ENCODE results near the gene RNF157. TPM values are rescaled to one million over a fixed set of nuclear protein-coding genes. Genes with fewer than 3 reads are reported as not detected.

Gene RNF157
- total RNA-seq = 0.20 and 0.22 TPM in 2 replicates

DNA sequence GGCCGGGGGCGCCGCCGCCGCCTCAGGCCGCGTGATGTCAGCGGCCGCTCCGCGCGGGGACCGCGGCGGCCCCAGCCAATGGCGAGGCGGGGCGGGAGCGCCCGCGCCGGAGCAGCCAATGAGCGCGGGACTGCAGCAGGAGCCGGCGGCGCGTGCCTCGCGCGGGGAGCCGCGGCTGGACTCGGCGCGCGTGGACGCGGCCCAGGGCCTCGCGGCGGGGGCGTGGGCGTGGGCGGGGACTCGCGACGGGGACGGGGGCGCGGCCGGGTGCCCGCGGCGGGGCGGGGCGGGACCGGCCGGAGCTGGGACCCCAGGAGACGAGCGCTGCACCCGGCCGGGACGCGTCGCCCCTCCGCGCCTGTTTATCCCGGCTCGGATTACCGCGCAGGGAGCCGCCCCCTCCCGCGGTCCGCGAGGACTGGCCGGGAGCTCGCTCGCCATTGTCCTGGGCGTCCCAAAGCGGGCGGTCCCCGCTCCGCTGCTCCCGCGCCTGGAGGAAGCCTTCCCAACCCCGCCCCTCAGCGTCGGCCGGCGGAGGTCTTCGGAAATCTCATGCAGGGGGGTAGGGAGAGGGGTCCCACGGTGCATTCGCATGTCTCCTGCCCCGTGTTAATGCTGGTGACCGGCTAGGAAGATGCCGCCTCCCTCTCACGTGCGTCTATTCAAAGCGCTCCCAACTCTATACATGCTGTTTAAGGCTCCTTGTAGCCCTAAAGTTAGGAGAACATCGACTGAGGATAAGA, at the start of gene RNF157:
TSS of gene RNF157 (minus strand) at position 33 of the 743 bp plus-strand sequence. CDS start 253 bp downstream, outside the sequence.
- DNase-seq (ENCODE audit: low read depth in 2 of 2) = peak; percentile 41 to 62

DNA sequence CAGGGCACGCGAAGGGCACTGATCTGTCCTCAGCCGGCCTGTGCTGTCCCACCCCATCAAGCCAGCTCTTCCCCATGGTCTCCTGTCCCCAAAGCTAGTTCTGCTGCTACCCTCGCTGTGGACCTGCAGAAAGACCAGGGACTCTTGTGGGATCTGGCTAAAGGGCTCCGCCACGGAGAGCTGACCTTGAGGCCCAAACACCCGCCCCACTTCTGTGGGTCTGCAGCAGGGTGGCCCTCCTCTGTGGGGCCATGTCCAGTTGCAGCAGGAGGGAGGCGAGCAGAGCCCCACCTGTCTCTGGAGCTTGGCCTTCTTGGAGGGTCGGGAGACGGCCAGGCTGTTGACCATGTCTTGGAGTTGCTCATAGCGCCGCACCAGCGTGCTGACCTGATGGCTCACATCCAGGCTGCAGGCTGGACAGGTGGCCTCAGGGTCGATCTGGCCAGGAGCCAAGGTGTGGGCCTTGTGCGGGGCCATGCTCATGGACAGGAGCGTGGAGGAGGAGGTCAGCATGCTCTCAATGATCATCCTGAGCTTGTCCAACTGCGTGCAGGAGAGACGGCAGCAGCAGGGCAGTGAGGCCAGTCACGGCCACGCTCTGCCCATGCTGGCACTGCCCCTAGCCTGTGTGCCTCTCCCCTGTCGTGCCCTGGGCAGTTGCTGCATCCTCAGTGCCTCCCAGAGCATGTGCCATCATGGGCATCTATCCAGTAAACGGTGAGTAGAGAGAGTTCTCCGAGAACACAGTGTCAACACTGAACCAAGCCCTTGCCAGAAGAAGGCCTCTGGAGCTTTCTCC, 41.5 kb upstream of the RNF157 start:
- DNase-seq (ENCODE audit: low read depth in 2 of 2) = no peak

DNA sequence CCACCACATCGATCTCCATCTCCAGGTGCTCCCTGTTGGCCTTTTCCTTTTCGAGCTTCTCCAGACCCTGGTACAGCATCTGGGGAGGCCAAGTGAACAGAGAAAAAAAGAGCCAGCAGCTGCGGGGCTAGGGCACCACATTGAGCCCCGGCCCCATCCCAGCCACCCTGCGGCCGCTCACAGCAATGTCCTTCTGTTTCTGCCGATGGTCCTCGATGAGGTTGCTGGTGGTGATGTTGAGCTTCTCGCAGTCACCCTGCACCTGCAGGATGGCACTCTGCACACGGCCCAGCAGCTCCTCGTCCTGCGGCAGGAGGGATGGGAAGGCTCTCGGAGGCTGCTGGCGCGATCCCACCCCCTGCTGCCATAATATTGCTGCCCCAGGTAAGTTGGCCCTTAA, 40.4 kb upstream of the RNF157 start:
- no peak for DNase-seq (ENCODE audit: low read depth in 2 of 2)

DNA sequence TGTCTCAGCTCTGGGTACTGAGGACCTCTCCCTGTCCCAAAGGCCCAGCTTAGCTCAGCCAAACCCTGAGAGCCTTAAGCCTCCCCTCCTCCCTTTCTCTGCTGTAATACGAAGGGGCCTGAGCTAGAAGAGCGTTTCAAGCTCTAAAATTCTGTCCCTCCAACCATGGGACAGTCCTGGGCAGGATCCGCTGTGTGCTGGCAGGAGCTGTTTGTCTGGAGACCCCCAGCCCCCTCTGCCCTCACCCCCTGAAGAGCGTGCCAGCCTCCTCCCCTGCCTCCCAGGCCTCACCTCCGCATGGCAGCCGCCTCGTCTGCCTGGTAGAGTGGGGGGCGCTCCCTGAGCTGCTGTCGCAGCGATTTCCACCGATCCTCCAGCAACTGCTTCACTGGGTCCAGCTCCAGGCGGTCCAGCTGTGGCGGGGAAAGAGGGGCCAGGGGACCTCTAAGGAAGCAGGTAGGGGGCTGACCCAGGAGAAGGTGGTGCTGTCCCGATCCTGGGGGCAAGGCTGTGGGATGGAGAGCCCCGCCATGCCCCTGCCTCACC, 39.5 kb upstream of the RNF157 start:
- DNase-seq (ENCODE audit: low read depth in 2 of 2) = no peak

DNA sequence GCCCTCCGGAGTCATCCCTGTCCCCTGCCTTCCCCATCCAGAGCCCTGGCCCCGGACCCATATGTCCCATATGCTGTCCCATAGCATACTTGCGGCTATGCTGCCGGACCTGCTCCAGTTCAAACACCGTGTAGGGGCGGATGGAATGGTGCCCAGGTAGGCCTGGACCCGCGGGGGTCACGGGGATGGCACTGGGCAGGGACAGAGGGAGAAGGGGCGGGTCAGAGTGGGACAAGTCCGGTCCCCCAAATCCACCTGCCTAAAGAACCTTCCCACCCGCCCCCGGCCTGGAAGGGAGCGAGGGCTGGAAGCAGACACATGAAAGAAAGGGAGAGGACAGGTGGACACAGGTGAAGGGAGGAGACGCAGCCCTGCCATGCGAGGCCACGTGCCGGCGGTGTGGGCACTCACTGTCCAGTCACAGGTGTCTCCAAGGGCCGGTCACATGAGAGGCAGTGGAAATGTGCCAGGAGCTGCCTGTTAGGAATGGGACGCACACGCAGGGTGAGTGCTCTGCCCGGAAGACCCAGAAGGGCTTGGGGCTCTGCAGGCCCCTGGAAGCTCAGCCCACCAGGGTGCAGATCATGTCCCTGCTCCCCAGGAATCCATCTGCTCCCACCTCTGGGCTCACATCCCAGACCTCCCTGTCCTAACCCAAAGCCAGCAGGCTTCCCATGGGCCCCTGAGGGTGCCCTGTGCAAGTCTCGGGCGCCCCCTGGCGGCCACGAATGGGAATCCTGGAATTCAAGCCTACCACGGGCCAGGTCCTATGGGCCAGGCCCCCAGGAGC, 38.9 kb upstream of the RNF157 start:
- DNase-seq (ENCODE audit: low read depth in 2 of 2) = peak; percentile 74 to 83

DNA sequence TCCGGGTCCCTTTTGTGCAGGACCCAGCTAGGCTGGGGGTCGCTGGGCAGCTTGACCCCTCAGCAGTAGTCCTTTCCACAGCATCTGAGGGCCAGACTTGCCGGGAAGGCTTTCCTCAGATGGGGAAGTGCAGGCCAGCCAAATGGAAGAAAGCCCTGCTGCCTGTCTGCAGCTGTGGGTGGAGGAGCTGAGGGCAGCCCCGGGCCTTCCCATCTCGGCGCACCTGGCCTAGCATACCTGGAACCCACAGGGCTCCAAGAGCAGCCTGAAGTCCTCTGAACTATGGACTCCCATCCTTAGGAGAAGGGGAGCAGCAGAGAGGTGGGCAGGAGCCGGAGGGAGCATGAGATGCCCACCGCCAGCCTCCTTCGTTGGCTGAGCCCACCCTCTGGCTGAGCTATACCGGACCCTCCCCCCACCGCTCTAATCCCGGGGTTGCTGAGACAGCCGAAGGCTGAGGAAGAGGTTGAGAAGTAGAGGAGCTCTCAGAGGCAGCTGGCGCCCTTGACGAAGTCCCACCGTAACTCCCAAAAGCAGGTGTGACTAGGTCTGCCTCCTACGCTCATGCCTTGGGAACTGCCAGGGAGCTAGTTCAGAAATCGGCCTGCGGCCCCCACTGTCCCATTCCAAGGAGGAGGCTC, 38.1 kb upstream of the RNF157 start:
- DNase-seq (ENCODE audit: low read depth in 2 of 2) = no peak

DNA sequence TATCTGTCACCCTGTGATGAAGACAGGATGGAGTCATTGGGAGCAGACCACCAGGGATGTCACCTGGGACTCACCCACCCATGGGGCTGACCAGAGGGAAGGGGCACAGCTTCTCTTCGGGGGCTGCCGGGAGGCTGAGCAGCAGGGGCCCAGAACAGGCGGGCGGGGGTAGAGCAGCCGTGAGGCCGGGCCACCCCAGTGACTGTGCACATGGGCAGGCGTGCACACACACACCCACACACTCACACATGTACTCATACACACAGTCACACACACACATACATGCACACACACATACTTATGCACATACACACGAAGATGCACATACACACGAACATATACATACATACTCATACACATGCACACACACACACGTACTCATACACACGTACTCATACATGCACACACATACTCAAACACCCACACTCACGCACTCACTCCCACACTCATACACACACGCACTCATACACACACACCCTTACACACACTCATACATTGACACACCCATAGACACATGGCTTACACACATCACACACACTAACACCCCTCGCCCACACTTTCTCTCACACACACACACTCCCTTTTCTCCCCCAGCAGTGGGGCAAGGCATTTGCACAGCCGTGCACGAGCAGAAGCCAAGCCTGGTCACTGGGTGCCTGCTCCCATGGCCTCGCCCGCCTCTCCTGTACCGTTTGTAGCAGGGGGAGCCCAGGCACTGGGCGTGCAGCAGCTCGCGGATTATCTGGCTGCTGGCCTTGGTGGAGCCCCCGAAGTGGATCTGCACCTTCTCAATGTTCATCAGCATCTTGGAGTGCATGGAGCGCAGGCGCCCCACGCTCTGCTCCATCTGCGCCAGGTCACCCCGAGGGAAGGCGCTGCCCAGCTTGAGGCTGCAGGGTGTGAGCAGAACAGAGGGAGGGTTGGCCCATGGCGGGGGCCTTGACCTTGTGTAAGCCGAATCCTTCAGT, 37.3 kb upstream of the RNF157 start:
- DNase-seq (ENCODE audit: low read depth in 2 of 2) = no peak

DNA sequence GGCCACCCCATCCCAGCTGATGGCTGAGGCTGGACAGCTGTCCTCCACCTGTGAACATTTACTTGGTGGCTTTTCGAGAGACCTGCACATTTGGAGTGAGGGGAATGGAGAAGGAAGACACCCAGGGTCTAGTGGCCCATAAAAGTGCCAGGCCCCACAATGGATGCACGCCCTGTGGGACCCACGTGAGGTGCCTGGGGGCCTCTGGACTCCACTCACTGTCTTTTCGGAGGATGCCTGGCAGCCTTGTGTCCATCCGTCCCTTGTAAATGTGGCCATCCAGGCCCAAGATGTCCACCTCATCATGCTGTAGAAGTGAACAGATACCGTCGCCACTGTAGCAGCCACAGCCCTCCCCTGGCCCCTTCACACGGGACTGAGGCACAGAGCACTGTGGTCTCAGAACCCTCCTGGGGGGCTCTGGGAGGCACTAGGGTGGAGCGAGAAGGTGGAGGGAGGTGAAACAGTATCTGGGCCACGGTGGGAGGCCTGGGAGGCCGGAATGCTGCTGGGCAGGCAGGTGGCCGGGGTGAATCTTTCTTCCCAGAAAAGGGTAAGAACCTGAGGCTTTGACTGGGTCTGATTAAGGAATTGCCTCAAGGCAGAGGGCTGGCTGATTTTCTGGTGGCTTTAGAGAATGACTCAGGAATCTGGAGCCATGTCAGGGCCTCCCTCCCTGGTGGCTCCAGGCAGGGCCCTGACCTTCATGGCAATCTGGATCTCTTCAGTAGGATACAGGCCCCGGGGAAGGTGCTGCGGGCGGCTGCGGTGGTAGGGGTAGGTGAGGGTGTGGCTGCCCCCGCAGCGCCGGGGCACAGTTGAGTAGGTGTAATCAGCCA, 36.4 kb upstream of the RNF157 start:
- no peak for DNase-seq (ENCODE audit: low read depth in 2 of 2)

DNA sequence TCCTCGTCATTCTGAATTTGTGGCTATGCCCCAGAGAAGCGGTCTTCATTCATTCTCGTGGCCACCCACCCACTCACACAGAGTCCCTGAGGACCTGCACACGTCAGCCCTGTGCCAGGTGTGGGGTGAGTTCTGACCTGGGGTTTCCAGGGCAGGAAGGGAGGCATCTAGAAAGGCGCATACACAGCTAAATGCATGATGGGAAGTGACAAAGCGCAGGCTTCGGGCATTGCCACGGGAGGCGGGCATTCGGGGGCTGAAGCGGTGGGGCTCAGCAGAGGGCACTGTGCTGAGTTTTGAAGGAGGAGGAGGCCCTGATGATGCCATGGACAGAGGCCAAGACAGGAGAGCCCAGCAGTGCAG, 35.8 kb upstream of the RNF157 start:
- no peak for DNase-seq (ENCODE audit: low read depth in 2 of 2)

DNA sequence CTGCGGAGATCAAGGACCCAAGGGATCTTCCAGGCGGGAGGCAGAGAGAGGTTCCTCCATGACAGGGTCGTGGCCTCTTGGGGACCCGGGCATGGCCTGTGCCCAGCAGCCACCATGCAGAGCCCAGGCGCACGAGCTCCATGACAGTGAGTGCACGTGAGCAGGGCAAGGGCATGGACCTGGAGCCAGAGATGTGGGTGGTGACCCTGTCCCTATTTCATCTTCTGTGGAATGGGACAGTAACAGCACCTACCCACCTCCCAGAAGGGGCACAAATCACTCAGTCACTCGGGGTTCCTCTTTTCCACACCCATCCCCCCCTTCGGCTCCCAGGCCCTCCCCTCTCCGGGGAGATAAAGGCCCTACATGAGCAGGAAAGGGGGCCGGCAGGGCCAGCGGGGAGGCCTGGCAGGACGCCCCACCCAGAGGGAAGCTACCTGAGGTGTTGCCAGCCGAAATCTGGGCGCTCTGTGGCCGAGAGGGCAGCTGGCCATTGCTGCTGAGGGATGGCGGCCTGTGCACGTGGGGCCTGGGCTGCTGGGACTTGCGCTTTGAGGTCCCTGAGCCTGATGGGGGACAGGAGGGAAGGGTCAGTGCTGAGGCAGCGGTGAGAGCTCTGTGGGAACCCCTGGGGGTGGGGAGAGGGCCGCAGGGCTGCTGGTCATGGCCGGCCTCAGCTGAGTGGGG, 35.2 kb upstream of the RNF157 start:
- DNase-seq (ENCODE audit: low read depth in 2 of 2) = no peak

DNA sequence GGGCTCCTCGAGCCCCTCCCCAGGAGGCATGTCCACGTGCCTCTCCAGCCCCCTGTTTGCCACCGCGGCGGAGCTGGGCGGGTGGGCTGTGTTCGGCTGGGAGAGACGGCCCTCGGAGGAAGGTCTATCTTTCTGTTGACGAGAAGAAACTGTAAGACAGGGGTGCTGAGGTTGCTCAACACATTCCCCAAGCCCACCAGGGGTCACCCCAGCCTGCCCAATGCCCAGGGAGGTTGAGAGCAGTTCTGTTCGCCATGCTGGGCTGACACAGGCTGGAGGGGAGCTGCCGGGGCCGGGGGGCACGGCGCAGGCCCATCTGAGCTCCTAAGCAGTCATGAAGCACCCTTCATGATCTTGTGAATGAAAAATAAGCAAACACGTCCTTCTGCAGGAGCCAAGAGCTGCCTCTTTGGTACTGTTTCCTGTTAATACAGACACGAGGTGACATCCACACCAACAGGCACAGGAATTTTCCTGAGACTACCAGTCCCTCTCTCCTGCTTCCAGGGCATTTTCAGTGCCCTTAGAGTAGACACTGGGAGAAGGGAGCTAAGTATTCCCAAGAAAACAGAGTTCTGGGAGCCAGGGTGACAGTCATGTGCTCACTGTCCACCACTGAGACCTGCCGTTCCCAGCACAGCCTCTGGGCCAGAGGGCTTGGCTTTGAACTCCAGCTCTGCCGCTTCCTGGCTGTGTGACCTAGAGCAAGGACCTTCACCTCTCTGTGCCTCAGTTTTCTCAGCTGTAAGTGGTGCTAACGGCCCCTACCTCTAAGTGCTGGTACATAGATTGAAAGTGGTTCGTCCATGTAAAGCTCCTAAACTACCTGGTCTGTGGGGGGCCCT, 34.0 kb upstream of the RNF157 start:
- peak in 1 of 2 donors; percentile 1 for DNase-seq (ENCODE audit: low read depth in 2 of 2)

DNA sequence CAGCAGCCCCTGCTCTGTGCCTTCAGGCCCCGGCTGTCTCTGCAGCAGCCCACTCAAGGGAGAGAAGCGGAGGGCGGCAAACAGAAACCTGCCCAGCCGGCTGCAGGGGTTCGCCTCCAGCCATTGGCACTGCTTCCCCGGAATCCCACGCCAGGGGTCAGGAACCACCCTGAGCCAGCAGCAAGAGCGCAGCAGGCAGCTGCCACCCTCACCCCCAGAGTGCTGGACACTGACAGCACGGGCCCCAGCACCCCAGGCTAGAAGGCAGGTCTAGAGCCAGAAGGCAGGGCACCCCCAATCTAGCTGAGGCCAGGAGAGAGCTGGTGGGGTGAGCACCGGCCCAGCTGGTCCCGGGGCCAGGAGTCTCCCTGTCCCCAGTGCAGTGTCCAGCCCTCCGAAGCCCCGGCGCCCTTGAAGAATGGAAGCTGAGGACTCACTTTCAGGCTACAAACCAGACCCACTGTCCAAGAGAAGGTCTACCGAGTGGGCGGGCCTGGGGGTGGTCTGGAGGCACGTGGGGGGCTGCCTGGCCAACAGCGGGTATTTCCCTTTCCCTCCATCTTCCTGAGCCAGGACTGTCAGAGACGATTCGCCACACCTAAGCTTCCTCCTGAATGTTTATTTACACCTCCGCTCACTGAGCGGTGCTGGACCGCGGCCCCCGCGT, 33.3 kb upstream of the RNF157 start:
- DNase-seq (ENCODE audit: low read depth in 2 of 2) = no peak

DNA sequence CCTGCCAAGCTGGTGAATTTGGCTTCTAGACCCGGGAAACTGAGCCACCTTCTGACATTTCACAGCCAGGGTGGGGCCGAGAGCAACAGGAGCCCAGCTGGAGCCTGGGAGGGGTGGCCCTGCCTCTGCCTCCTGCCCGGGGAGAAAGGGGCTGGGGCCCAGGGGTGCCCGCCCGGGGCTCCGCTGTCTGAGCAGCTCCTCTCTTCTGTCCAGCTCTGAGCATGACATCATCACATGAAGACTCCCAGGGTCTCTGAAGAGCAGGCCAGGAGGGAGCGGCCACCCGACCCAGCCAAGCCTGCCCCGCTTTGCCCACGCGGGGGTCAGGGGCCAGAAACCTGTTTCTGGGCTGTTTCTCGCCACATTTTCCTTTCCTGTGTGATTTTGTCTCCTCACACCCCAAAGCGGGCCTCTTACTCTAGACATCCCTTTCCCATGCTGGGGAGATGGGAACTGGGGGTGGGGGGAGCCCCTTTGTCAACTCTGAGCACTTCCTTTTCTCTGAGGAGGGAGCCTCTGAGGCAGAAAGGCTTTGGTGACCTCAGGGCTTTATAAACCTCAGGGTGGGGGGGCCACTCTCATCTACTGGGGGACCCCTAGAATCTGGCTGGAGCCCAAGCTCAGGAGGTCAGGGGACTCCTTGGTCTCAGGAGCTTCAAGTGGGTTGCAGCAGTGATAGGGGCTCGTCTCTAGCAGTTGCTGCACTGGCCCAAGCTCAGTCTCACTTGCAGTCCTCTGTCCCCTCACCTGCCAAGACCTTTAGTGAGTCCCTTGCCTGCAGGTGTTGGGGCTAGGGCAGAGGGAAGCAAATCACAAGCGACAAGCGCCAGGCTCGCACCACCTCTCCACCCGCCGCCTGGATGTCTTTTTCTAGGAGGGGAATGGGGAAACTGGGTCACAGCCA, 32.5 kb upstream of the RNF157 start:
- no peak for DNase-seq (ENCODE audit: low read depth in 2 of 2)

DNA sequence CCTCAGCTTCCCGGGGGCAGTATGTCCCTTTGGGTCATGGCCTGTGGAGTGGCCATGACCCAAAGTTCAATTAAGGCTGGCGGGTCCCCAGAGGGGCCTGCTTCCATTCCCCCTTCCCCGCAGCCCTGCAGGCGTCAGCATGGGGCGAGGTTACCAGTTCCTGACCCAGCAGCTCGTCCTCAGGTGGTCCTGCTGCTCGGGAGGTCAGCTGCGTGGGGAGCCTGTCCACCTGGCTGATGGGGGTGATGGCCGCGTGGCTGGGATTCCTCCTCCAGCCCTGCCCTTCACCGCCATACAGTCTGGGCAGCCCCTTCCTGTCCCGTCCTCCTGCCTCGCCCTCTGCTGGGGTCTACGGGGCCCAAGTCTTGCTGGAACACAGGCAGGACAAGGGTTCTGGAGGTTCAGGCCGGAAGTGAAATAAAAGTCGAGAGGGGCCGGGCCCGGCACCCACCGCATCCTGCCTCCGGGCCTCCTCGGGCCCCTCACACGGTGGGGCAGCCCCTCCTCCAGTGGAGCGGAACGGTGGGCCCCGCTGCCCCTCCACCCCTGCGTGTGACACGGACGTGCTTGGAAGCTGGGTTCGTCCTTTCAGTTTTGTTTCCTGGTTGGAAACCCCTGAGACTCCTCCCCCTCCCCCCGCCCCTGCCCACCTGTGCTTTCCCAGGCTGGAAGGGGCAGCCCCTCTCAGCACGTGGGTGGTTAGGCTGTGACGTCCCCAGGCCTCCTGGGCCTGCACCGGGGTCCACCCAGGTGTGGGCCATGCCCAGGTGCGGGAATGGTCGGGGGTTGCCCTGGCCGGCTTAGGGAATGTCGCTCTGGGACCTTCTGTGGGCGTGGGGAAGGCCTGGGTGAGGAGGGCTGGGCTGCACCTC, 31.6 kb upstream of the RNF157 start:
- peak in 1 of 2 donors; percentile 50 for DNase-seq (ENCODE audit: low read depth in 2 of 2)

Measured in lung microvascular endothelial cell (primary cell).